ENCODE data around the gene MET. TPM values are rescaled to one million over a fixed set of nuclear protein-coding genes. Genes with fewer than 3 reads are reported as not detected.

MET gene
- total and polyA plus RNA-seq, 4 donors: 10.2 to 41.9 (median 25.4) TPM

GRCh38 chr7:116840256-116840655 lies 168.3 kb downstream of the MET start (continued):
- TF ChIP-seq, protein P1, sequence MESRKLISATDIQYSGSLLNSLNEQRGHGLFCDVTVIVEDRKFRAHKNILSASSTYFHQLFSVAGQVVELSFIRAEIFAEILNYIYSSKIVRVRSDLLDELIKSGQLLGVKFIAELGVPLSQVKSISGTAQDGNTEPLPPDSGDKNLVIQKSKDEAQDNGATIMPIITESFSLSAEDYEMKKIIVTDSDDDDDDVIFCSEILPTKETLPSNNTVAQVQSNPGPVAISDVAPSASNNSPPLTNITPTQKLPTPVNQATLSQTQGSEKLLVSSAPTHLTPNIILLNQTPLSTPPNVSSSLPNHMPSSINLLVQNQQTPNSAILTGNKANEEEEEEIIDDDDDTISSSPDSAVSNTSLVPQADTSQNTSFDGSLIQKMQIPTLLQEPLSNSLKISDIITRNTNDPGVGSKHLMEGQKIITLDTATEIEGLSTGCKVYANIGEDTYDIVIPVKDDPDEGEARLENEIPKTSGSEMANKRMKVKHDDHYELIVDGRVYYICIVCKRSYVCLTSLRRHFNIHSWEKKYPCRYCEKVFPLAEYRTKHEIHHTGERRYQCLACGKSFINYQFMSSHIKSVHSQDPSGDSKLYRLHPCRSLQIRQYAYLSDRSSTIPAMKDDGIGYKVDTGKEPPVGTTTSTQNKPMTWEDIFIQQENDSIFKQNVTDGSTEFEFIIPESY (IDR thresholded peaks at IDR 0.05): no peak
- TF ChIP-seq NR2F2 (IDR thresholded peaks at IDR 0.05) (no peak), MAX (IDR thresholded peaks at IDR 0.05) (no peak)

DNA sequence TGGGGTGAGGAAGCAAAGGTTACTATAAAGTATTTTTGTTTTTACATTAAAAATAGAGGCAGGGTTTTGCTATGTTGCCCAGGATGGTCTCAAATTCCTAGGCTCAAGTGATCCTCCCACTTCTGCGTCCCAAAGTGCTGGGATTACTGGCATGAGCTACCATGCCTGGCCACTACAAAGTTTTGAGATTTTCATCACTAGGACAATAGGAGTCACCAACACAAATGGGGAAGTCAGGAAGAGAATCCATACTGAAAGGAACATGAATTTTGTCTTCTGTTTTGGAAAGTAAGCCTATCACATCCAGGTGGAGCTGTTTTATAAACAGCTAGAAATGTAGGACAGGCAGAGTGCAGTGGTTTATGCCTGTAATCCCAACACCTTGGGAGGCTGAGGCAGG lies 170.4 kb downstream of the MET start:
- Histone ChIP-seq H3K4me3 (ENCODE audit: low read depth in 1 of 3, low read length in 3 of 3) (no peak overlapping the region), H3K27me3 (ENCODE audit: control insufficient read depth in 4 of 4, insufficient read depth in 4 of 4, low read length in 3 of 4) (no peaks in the 10 kb centered on the region), H3K36me3 (ENCODE audit: control insufficient read depth in 4 of 4, insufficient read depth in 3 of 4, low read depth in 1 of 4, low read length in 3 of 4) (peaks cover 0 to 17% (median 4%) of the 10 kb centered on the region in 4 donors), H3K9ac (ENCODE audit: low read depth in 1 of 2, low read length in 2 of 2) (no peak overlapping the region), H3K9me3 (ENCODE audit: control insufficient read depth in 4 of 4, low read length in 3 of 4) (no peaks in the 10 kb centered on the region), H3K4me1 (ENCODE audit: control insufficient read depth in 4 of 4, insufficient read depth in 4 of 4, low read length in 3 of 4) (no peaks in the 10 kb centered on the region), H3K27ac (ENCODE audit: low read depth in 1 of 2, low read length in 2 of 2) (no peak overlapping the region)
- no peak for TF ChIP-seq GABPA (IDR thresholded peaks at IDR 0.05 in 1 of 2, conservative IDR thresholded peaks at IDR 0.05 in 1 of 2)
- TF ChIP-seq HNF4G (IDR thresholded peaks at IDR 0.05): no peak
- no peak for TF ChIP-seq EGR1 (IDR thresholded peaks at IDR 0.05; ENCODE audit: low read depth in 2 of 2)
- TF ChIP-seq SP1 (IDR thresholded peaks at IDR 0.05): no peak
- TF ChIP-seq JUND (IDR thresholded peaks at IDR 0.05): no peak
- no peak for TF ChIP-seq FOXA1 (IDR thresholded peaks at IDR 0.05)
- TF ChIP-seq CTCF (IDR thresholded peaks at IDR 0.05; ENCODE audit: low read depth, low read length, missing input control): no peak
- TF ChIP-seq RXRA (IDR thresholded peaks at IDR 0.05): no peak
- TF ChIP-seq FOXA2 (IDR thresholded peaks at IDR 0.05): no peak
- no peak for TF ChIP-seq RAD21 (IDR thresholded peaks at IDR 0.05)
- TF ChIP-seq, protein P1 (IDR thresholded peaks at IDR 0.05): no peak
- no peak for TF ChIP-seq YY1 (IDR thresholded peaks at IDR 0.05)
- TF ChIP-seq TAF1 (conservative IDR thresholded peaks at IDR 0.05): no peak
- no peak for TF ChIP-seq HNF4A (conservative IDR thresholded peaks at IDR 0.05)
- TF ChIP-seq MAX (IDR thresholded peaks at IDR 0.05): no peak
- TF ChIP-seq, protein P2, sequence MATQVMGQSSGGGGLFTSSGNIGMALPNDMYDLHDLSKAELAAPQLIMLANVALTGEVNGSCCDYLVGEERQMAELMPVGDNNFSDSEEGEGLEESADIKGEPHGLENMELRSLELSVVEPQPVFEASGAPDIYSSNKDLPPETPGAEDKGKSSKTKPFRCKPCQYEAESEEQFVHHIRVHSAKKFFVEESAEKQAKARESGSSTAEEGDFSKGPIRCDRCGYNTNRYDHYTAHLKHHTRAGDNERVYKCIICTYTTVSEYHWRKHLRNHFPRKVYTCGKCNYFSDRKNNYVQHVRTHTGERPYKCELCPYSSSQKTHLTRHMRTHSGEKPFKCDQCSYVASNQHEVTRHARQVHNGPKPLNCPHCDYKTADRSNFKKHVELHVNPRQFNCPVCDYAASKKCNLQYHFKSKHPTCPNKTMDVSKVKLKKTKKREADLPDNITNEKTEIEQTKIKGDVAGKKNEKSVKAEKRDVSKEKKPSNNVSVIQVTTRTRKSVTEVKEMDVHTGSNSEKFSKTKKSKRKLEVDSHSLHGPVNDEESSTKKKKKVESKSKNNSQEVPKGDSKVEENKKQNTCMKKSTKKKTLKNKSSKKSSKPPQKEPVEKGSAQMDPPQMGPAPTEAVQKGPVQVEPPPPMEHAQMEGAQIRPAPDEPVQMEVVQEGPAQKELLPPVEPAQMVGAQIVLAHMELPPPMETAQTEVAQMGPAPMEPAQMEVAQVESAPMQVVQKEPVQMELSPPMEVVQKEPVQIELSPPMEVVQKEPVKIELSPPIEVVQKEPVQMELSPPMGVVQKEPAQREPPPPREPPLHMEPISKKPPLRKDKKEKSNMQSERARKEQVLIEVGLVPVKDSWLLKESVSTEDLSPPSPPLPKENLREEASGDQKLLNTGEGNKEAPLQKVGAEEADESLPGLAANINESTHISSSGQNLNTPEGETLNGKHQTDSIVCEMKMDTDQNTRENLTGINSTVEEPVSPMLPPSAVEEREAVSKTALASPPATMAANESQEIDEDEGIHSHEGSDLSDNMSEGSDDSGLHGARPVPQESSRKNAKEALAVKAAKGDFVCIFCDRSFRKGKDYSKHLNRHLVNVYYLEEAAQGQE (IDR thresholded peaks at IDR 0.05): no peak
- TF ChIP-seq, protein P3, sequence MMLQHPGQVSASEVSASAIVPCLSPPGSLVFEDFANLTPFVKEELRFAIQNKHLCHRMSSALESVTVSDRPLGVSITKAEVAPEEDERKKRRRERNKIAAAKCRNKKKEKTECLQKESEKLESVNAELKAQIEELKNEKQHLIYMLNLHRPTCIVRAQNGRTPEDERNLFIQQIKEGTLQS (IDR thresholded peaks at IDR 0.05): no peak
- TF ChIP-seq NR2F2 (IDR thresholded peaks at IDR 0.05): no peak
- WGBS: 82% methylated on average over 1 of the region's 1 CpG
- no peak for DNase-seq (ENCODE audit: low spot score)
